ENCODE data around the gene HOXA3. TPM values are rescaled to one million over a fixed set of nuclear protein-coding genes. Genes with fewer than 3 reads are reported as not detected.

Gene HOXA3
- total RNA-seq, 1 experiment from 2014 or later: not detected

DNA sequence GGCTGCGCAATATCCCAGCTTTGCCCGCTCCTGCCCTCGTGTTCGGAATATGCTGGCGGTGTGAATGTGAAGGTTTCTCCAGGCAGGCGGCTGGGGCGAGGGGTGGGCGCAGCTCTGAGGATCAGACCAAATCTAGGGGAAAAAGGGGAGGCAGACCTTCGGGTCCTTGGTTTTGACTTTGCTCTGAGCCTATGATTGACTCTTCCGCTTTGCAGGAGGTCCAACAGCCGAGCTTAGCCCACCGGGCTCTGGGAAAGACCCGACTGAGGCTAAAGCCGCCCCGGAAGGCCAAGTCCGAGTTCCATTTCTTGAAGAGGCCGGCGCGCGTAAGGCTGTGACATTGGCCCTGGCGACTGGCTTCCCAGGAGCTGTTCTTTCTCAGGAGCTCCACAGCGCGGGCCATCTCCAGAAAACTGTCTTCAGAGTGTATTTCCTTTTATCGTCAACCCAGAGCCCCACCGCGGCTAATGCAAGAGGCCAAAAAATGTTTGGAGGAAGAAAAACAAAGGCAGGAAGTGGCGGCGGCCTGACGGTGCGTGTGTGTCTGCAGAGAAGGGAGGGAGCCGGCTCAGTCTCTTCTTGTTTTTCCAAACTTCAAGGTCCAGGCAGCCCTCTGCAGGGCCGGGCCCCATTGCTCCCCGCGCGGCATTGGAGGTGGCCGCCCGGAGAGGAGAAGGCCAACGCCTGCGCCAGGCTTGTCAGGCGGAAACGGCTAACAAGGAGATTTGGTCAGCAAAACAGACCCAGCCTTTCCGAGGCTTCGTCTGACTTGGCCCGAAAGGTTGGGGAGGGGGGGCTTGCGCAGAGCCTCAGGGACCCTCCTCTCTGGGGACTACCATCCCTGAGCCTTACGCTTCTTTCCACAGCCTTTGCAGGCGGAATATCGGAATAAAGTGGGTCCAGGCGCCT, 36.3 kb upstream of the HOXA3 start:
- no CpG with 5 or more reads among the region's 49 CpGs for WGBS (ENCODE audit: extremely low coverage, insufficient read length, low lambda C conversion rate)
- Mint-ChIP-seq H3K9me3 (peaks cover 1 to 14% of the 10 kb centered on the region in 2 experiments; a peak in 3 of 5 replicates), H3K27me3 (ENCODE audit: low read depth) (peaks cover 100% of the 10 kb centered on the region), H3K4me3 (peak overlapping the region; percentile 12 to 73; a peak in 4 of 5 replicates), H3K36me3 (ENCODE audit: insufficient read depth in 1 of 3, low read depth in 3 of 3) (peaks cover 0 to 2% (median 0%) of the 10 kb centered on the region in 3 experiments; a peak in 3 of 7 replicates), H3K4me1 (peaks cover 17 to 44% of the 10 kb centered on the region in 2 experiments), H3K27ac (no peak overlapping the region)
- Histone ChIP-seq H3K79me2 (ENCODE audit: insufficient read depth, low read length) (no peaks in the 10 kb centered on the region), H2BK20ac (ENCODE audit: low read depth, low read length, poor library complexity, severe bottlenecking) (no peak overlapping the region), H2BK120ac (ENCODE audit: low read depth, low read length, poor library complexity, severe bottlenecking) (no peak overlapping the region), H3K4ac (ENCODE audit: low read depth, low read length) (no peak overlapping the region), H3K79me1 (ENCODE audit: insufficient read depth, low read depth, low read length, poor library complexity, severe bottlenecking) (no peaks in the 10 kb centered on the region), H3K27ac (ENCODE audit: insufficient read length, low read depth, low read length) (no peak overlapping the region), H3K23me2 (ENCODE audit: insufficient read length, low read depth, low read length, poor library complexity, severe bottlenecking) (no peaks in the 10 kb centered on the region), H3K56ac (ENCODE audit: insufficient read length, low read depth, low read length) (no peak overlapping the region), H2BK15ac (ENCODE audit: low read depth, low read length) (no peak overlapping the region), H2BK12ac (ENCODE audit: insufficient read length, low read depth, low read length) (no peak overlapping the region), H4K5ac (ENCODE audit: insufficient read length, low read depth, low read length) (no peak overlapping the region), H3T11ph (ENCODE audit: low read length) (no peak overlapping the region), H3K9me3 (ENCODE audit: control insufficient read depth, low read depth, low read length) (no peaks in the 10 kb centered on the region), H4K8ac (replicated peaks; ENCODE audit: insufficient read length, low read depth, low read length) (no peak overlapping the region), H2BK5ac (ENCODE audit: insufficient read length, low read length) (no peak overlapping the region), H4K91ac (ENCODE audit: insufficient read length, low read depth, low read length) (no peak overlapping the region), H3K23ac (ENCODE audit: insufficient read length, low read depth, low read length) (no peak overlapping the region), H3K27me3 (ENCODE audit: insufficient read depth, low read length) (peaks cover 97% of the 10 kb centered on the region), H3K9ac (ENCODE audit: extremely low read depth, insufficient read length, low read length) (no peak overlapping the region), H2AK5ac (ENCODE audit: insufficient read length, low read length) (no peak overlapping the region), H2AFZ (ENCODE audit: low read length) (no peak overlapping the region), H3K18ac (ENCODE audit: insufficient read length, low read depth, low read length) (no peak overlapping the region), H3K14ac (ENCODE audit: insufficient read depth, low read length) (no peak overlapping the region), H3K4me2 (ENCODE audit: insufficient read depth, insufficient read length, low read length) (no peak overlapping the region), H4K20me1 (ENCODE audit: control insufficient read depth, insufficient read depth, insufficient read length) (no peaks in the 10 kb centered on the region), H3K4me1 (ENCODE audit: insufficient read depth, low read length) (no peaks in the 10 kb centered on the region)
- DNase-seq: peak; percentile 60
- no peak for TF ChIP-seq CTCF (conservative IDR thresholded peaks at IDR 0.05)

Measured in H9 (cell line).